Neuronal stem cell (in vitro differentiated cells): ENCODE measurements around the gene U2AF1L4.
A peak's percentile ranks its signal among the peaks of the same experiment; 100 is the strongest.

ENCODE experiments used
- DNase-seq: peaks from one replicate; pipeline ENCODE4 v3.0.0-alpha.2; 2013; ENCODE audit warnings: low spot score
- H2AFZ ChIP-seq: one replicate; pipeline ENCODE4 v1.6.1; 2013; ENCODE audit warnings: mild to moderate bottlenecking, low read length, inconsistent platforms
- H2AK5ac ChIP-seq: 2 replicates; pipeline ENCODE4 v1.6.1; 2013; ENCODE audit warnings: low read depth, mild to moderate bottlenecking, inconsistent platforms, low read length, moderate library complexity, mixed read lengths
- H2BK120ac ChIP-seq: 2 replicates; pipeline ENCODE4 v1.6.1; 2013; ENCODE audit warnings: low read depth, mild to moderate bottlenecking, inconsistent platforms, low read length, moderate library complexity, mixed read lengths
- H2BK12ac ChIP-seq: one replicate; pipeline ENCODE4 v1.6.1; 2013; ENCODE audit warnings: low read length, inconsistent platforms
- H2BK15ac ChIP-seq: 2 replicates; pipeline ENCODE4 v1.6.1; 2013; ENCODE audit warnings: mild to moderate bottlenecking, low read length, inconsistent platforms, mixed read lengths
- H2BK5ac ChIP-seq: one replicate; pipeline ENCODE4 v1.6.1; 2013; ENCODE audit warnings: inconsistent platforms, mild to moderate bottlenecking, low read length, moderate library complexity
- H3K14ac ChIP-seq: one replicate; pipeline ENCODE4 v1.6.1; 2013; ENCODE audit warnings: low read length, inconsistent platforms
- H3K18ac ChIP-seq: 2 replicates; pipeline ENCODE4 v1.6.1; 2013; ENCODE audit warnings: low read length, inconsistent platforms
- H3K23ac ChIP-seq: 2 replicates; pipeline ENCODE4 v1.6.1; 2013; ENCODE audit warnings: low read depth, mild to moderate bottlenecking, mixed read lengths, low read length, inconsistent platforms; ENCODE audit not compliant: poor library complexity
- H3K27ac ChIP-seq: replicated peaks from 3 replicates; pipeline ENCODE4 v1.5.1; 2013; ENCODE audit warnings: low read length, inconsistent platforms
- H3K27me3 ChIP-seq, 3 experiments: 2 replicates each; pipeline ENCODE4 v1.6.1; 2013; ENCODE audit warnings: low read length in 3 of 3, mild to moderate bottlenecking in 2 of 3, inconsistent platforms in 1 of 3, low read depth in 1 of 3, mixed read lengths in 1 of 3, moderate library complexity in 1 of 3; ENCODE audit not compliant: control insufficient read depth in 3 of 3, insufficient read depth in 3 of 3
- H3K36me3 ChIP-seq, 2 donors: replicated peaks in 1 of 2; 2 replicates each; pipeline ENCODE4 v1.6.1; 2013; ENCODE audit warnings: low read length in 2 of 2; ENCODE audit not compliant: control insufficient read depth in 2 of 2, insufficient read depth in 2 of 2
- H3K4ac ChIP-seq: 2 replicates; pipeline ENCODE4 v1.6.1; 2013; ENCODE audit warnings: inconsistent platforms, mild to moderate bottlenecking, low read length, moderate library complexity
- H3K4me1 ChIP-seq, 2 donors: 1 replicate in 1 of 2; 2 replicates in 1 of 2; pipeline ENCODE4 v1.6.1; 2013; ENCODE audit warnings: low read length in 2 of 2, low read depth in 1 of 2; ENCODE audit not compliant: control insufficient read depth in 2 of 2, insufficient read depth in 1 of 2
- H3K4me2 ChIP-seq: one replicate; pipeline ENCODE4 v1.6.1; 2013; ENCODE audit warnings: mild to moderate bottlenecking, low read length, inconsistent platforms; ENCODE audit not compliant: insufficient read depth, poor library complexity, severe bottlenecking
- H3K4me3 ChIP-seq, 2 donors: 2 replicates each; pipeline ENCODE4 v1.5.1; 2013; ENCODE audit warnings: low read length in 2 of 2, mild to moderate bottlenecking in 2 of 2, inconsistent platforms in 1 of 2, moderate library complexity in 1 of 2
- H3K79me1 ChIP-seq: one replicate; pipeline ENCODE4 v1.6.1; 2013; ENCODE audit warnings: low read depth, mild to moderate bottlenecking, inconsistent platforms, low read length, moderate library complexity
- H3K9ac ChIP-seq: one replicate; pipeline ENCODE4 v1.6.1; 2013; ENCODE audit warnings: mild to moderate bottlenecking, low read depth, low read length, inconsistent platforms; ENCODE audit not compliant: poor library complexity
- H3K9me3 ChIP-seq, 2 donors: replicated peaks in 1 of 2; 2 replicates each; pipeline versions ENCODE3 to v1.6.1; 2013; ENCODE audit warnings: low read length in 2 of 2, mild to moderate bottlenecking in 2 of 2, inconsistent platforms in 1 of 2, low read depth in 1 of 2, mixed read lengths in 1 of 2, moderate library complexity in 1 of 2; ENCODE audit not compliant: control insufficient read depth in 2 of 2, insufficient read depth in 1 of 2
- H4K8ac ChIP-seq: one replicate; pipeline ENCODE4 v1.6.1; 2013; ENCODE audit warnings: low read depth, mild to moderate bottlenecking, inconsistent platforms, low read length, moderate library complexity
- H4K91ac ChIP-seq: one replicate; pipeline ENCODE4 v1.6.1; 2013; ENCODE audit warnings: low read length, low read depth, mild to moderate bottlenecking, inconsistent platforms; ENCODE audit not compliant: poor library complexity
- WGBS, 2 donors: extraction: QIAGEN DNeasy Blood & Tissue Kit; methylation state at CpG; one replicate each; pipeline ENCODE4 v1.1.7; 2013; ENCODE audit warnings: missing lambda C conversion rate in 2 of 2, mixed read lengths in 1 of 2; ENCODE audit not compliant: insufficient read length in 2 of 2, insufficient replicate concordance in 1 of 2; ENCODE audit errors: extremely low coverage in 2 of 2; 5-methylcytosine and 5-hydroxymethylcytosine counted together

The U2AF1L4 gene

DNA sequence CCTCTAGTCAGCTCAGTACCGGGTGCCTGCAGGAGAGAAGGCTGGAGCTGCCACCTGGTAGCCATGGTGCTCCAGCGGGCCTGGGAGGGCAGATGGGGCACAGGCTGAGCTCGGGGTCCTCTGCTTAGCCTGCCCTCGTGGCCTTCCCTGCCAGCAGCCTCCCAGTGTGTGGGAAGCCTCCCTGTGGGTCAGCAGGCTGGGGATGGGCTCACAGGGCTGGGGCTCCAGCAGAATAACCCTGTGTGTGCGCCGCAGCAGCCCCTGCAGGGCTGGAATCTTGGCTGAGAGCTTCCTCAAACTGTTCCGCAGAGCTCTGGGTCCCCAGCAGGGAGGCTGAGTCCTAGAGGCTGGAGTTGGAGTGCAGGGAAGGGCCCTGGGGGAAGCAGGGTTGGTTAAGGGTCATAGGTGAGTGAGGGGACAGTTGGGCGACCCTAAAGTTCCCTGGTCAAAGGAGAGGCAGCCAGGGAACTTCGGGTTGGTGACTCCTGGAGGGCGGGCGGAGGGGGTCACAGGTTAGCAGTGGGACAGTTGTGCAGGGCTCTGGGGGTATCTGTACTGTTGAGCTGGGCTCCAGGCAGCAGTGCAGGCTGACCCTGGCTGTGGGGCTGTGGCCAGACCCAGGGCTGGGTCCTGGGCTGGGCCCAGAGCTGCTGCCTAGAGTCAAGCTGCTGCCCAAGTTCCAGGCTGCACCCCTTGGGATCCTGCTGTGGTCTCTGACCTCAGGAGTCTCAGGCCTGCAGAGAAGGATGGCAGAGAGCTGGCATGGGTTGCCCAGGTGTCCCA is 44.2 kb upstream of the U2AF1L4 start:
- no peak overlapping the region for H3K4ac ChIP-seq
- peaks cover 0 to 5% (median 0%) of the 10 kb centered on the region in 3 experiments for H3K27me3 ChIP-seq
- H3K9me3 ChIP-seq: no peaks in the 10 kb centered on the region

DNA sequence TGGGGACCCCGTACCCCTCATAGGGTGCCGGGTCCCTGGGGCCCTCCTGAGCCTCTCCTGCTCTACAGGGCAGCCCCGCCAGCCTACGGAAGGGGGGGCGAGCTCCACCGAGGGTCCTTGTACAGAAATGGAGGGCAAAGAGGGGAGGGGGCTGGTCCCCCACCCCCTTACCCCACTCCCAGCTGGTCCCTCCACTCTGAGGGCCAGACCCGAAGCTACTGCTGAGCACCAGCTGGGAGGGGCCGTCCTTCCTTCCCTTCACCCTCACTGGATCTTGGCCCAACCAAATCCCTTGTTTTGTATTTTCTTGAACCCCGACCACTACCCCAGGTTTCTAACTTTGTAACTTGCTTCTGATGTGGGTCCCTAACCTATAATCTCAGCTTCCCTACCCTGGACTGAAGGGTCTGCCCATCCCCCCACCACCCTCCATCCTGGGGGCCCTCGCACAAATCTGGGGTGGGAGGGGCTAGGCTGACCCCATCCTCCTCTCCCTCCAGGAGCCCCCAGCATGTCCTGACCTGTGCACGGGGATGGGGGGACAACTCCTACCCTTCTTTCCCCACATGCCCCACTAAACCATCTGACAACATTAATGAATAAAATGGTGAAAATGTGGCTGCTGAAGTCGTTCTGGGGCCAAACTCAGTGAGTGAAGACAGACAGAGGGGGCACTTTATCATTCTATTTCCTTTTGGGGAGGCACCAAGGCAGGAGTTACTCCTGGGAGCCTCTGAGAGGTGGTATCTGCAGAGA is 43.2 kb upstream of the U2AF1L4 start:
- Histone ChIP-seq H2AK5ac (no peak overlapping the region), H3K9me3 (no peaks in the 10 kb centered on the region), H3K79me1 (peaks cover 1% of the 10 kb centered on the region), H3K18ac (no peak overlapping the region), H3K36me3 (peaks cover 6 to 35% of the 10 kb centered on the region in 2 donors), H4K8ac (no peak overlapping the region), H3K9ac (no peak overlapping the region), H2BK5ac (no peak overlapping the region), H2BK15ac (no peak overlapping the region), H3K23ac (no peak overlapping the region), H3K4ac (no peak overlapping the region), H2AFZ (no peak overlapping the region), H3K27ac (no peak overlapping the region), H3K14ac (no peak overlapping the region), H4K91ac (no peak overlapping the region), H2BK120ac (no peak overlapping the region), H3K27me3 (peaks cover 0 to 2% (median 0%) of the 10 kb centered on the region in 3 experiments), H3K4me2 (no peak overlapping the region), H3K4me3 (no peak overlapping the region), H3K4me1 (peaks cover 0 to 8% of the 10 kb centered on the region in 2 donors), H2BK12ac (no peak overlapping the region)
- DNase-seq: no peak
- WGBS, 2 donors: no CpG with 5 or more reads among the region's 12 CpGs

More for the DNA sequence above, 44.2 kb upstream of the U2AF1L4 start:
- Histone ChIP-seq H2BK12ac (no peak overlapping the region), H4K8ac (no peak overlapping the region), H3K79me1 (peaks cover 1% of the 10 kb centered on the region), H3K4me2 (no peak overlapping the region), H2BK15ac (no peak overlapping the region), H2AK5ac (no peak overlapping the region), H3K23ac (no peak overlapping the region), H3K4me1 (peaks cover 0 to 3% of the 10 kb centered on the region in 2 donors), H3K9ac (peak overlapping the region; percentile 84), H4K91ac (no peak overlapping the region), H3K36me3 (peaks cover 6 to 30% of the 10 kb centered on the region in 2 donors), H3K18ac (no peak overlapping the region), H2BK5ac (no peak overlapping the region), H2AFZ (no peak overlapping the region), H3K14ac (no peak overlapping the region), H3K4me3 (no peak overlapping the region), H3K27ac (no peak overlapping the region), H2BK120ac (no peak overlapping the region)
- no peak for DNase-seq
- no CpG with 5 or more reads among the region's 11 CpGs for WGBS, 2 donors

DNA sequence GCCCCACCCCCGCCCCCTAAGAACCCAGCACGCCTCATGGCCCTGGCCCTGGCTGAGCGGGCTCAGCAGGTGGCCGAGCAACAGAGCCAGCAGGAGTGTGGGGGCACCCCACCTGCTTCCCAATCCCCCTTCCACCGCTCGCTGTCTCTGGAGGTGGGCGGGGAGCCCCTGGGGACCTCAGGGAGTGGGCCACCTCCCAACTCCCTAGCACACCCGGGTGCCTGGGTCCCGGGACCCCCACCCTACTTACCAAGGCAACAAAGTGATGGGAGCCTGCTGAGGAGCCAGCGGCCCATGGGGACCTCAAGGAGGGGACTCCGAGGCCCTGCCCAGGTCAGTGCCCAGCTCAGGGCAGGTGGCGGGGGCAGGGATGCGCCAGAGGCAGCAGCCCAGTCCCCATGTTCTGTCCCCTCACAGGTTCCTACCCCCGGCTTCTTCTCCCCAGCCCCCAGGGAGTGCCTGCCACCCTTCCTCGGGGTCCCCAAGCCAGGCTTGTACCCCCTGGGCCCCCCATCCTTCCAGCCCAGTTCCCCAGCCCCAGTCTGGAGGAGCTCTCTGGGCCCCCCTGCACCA is 42.1 kb upstream of the U2AF1L4 start:
- Histone ChIP-seq H3K27me3 (peaks cover 0 to 2% (median 0%) of the 10 kb centered on the region in 3 experiments), H3K4me2 (no peak overlapping the region), H3K36me3 (peaks cover 12 to 46% of the 10 kb centered on the region in 2 donors), H3K4me1 (peaks cover 0 to 9% of the 10 kb centered on the region in 2 donors), H4K8ac (no peak overlapping the region), H4K91ac (no peak overlapping the region), H2BK5ac (no peak overlapping the region), H3K27ac (no peak overlapping the region), H2BK12ac (no peak overlapping the region), H2AK5ac (no peak overlapping the region), H2BK15ac (no peak overlapping the region), H3K4ac (no peak overlapping the region), H3K4me3 (no peak overlapping the region), H3K14ac (no peak overlapping the region), H2AFZ (no peak overlapping the region), H3K23ac (no peak overlapping the region), H2BK120ac (no peak overlapping the region), H3K9ac (no peak overlapping the region), H3K9me3 (no peaks in the 10 kb centered on the region), H3K18ac (no peak overlapping the region), H3K79me1 (peaks cover 1% of the 10 kb centered on the region)
- no peak for DNase-seq
- WGBS, 2 donors: no CpG with 5 or more reads among the region's 15 CpGs
